Ovary (tissue), 3 donors: ENCODE measurements around the gene ATP8B3.

Experiments
- POLR2A ChIP-seq: fragments of 450-650 bp; IDR thresholded peaks from one replicate; pipeline ENCODE4 v1.6.1; 2017; ENCODE audit warnings: antibody characterized with exemption, mild to moderate bottlenecking, moderate library complexity
- TF ChIP-seq, protein P1 (sequence below), 3 donors: fragments of 450-650 bp in 2 of 3; fragments of 200-600 bp in 1 of 3; IDR thresholded peaks; one replicate each; pipeline versions ENCODE4 v1.5.1 to v1.8.0; 2016 to 2022; ENCODE audit warnings: antibody characterized with exemption in 3 of 3, mild to moderate bottlenecking in 1 of 3
- donor health status: DM: no; HTN: no; CAD: no.

DNA sequence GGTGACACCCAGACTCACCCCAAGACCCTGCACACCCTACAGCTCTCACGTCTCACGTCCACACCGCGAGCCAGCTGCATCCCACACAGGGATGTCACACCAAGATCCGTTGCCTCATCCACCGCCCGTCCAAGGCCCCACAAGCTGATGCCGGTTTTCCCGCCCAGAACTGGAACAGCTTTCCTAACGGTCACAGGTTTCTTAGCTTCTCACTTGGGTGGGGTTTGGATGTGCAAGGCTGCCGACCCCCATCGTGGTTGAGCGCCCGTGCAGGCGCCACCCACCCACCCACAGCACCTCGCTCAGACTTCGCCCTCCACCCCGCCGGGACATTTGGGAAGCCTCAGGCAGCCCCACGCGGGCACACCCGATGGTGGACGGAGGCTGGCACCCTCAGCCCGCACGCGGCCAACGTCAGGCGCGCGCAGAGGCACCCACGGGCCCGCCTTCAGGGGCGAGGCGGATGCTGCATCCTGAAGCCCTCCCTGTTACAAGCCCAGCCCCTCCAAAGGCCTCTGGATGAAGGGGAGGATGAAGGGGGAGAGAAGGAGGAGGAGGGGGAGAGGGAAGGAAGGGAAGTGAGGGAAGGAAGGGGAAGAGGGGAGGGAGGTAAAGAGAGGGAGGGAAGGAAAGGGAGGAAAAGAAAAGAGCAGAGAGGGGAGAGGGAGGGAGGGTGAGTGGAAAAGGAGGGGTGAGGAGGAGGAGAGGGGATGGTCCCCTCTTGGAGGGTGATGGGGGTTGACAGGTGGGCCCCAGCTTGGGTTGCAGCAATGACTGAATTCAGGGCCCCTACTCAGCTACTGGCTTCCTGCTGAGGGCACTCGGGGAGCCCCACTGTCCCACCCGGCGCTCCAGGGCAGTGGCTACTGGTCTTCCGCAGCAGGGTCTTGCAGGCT lies 45.9 kb downstream of the ATP8B3 start:
- TF ChIP-seq, protein P1, sequence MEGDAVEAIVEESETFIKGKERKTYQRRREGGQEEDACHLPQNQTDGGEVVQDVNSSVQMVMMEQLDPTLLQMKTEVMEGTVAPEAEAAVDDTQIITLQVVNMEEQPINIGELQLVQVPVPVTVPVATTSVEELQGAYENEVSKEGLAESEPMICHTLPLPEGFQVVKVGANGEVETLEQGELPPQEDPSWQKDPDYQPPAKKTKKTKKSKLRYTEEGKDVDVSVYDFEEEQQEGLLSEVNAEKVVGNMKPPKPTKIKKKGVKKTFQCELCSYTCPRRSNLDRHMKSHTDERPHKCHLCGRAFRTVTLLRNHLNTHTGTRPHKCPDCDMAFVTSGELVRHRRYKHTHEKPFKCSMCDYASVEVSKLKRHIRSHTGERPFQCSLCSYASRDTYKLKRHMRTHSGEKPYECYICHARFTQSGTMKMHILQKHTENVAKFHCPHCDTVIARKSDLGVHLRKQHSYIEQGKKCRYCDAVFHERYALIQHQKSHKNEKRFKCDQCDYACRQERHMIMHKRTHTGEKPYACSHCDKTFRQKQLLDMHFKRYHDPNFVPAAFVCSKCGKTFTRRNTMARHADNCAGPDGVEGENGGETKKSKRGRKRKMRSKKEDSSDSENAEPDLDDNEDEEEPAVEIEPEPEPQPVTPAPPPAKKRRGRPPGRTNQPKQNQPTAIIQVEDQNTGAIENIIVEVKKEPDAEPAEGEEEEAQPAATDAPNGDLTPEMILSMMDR (IDR thresholded peaks at IDR 0.05): no peak
- no peak for TF ChIP-seq POLR2A
